ENCODE data around the gene PRKCA.

The PRKCA gene

GRCh38 chr17:66790501-66791061 is 488.2 kb downstream of the PRKCA start:
- no peak for DNase-seq

DNA sequence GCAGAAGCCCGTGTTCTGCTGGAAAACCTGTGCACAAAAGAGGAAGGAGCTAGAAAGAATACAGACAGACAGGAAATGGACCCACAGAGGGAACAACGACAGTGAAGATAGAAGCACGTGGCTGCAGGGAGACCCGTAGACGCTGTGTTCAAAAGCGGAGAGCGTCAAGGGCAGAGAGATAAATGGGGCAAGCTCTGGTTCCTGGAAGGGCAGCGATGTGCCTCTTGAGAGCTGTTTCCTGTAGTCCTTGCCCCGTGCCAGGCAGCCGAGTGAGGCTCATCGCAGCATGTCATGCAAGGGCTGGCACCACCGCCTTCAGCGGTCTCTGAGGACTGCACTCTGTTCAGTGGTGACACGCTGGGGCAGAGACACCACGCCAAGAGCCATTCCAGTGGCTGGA is 488.9 kb downstream of the PRKCA start:
- no peak for DNase-seq

GRCh38 chr17:66793814-66794213 is 491.4 kb downstream of the PRKCA start:
- no peak for DNase-seq

DNA sequence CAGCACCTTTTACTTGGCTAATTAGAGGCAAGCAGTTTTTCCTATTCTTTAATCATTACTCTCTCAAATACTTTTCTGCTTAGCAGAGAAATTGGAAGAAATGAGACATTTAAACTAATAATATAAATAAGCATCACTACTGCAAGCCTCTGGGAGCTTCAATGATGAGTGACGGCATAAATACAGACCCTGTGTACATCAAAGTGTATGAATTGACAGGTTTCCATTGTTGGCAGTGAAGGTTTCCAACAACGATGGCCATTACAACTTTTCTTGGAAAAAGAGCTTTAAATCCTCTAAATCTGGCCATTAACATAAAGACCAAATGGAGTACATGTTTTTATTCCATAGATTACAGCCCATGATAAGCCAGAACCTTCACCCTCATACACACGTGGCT is 493.1 kb downstream of the PRKCA start:
- DNase-seq: no peak

GRCh38 chr17:66799849-66800537 is 497.6 kb downstream of the PRKCA start:
- DNase-seq: peak; percentile 31

GRCh38 chr17:66803474-66803951 is 501.1 kb downstream of the PRKCA start:
- DNase-seq: no peak

GRCh38 chr17:66805567-66805966 is 503.2 kb downstream of the PRKCA start:
- no peak for DNase-seq

DNA sequence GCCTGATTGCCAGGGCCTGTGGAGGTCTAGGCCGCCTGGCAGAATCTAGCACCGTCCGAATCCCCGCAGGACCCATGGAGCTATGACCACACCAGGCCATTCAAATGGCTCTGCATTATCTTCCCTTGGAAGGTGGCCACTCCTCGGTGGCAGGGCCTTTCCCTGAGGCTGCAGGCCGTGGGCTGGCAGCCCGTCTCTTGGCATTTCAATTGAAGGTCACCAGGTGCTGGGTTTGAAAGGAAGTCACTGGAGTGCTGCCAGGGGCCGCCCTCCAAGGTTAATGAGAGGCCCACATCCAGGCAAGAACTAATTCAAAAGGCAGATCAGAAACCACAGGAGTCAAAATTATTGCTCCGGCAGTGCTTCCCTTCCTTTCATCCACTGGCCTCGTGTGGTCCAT is 504.8 kb downstream of the PRKCA start:
- DNase-seq: no peak

- DNase-seq: no peak
Measured at GRCh38 chr17:66809408-66809807, 507.0 kb downstream of the PRKCA start.

- no peak for DNase-seq
Measured at GRCh38 chr17:66810951-66811682, 508.7 kb downstream of the PRKCA start.

DNA sequence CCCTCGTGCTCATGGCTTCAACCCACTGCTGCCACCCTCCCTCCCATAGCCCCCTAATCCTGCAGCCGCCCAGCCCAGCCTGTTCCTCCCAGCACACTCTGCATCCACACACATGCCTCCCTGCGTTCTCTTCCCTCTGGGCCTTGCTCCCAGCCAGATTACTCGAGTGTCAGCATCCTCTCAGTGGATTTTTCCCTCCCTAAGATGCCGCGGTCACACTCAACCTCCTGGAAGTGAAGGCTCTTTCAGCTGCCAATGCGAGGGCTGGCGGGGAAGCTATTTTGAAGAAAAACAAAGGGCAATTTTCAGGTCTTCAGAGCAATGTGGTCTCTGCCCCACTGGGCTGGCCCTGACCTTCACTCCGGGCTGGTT is 509.3 kb downstream of the PRKCA start:
- DNase-seq: no peak

GRCh38 chr17:66812571-66812970 is 510.2 kb downstream of the PRKCA start:
- no peak for DNase-seq

DNA sequence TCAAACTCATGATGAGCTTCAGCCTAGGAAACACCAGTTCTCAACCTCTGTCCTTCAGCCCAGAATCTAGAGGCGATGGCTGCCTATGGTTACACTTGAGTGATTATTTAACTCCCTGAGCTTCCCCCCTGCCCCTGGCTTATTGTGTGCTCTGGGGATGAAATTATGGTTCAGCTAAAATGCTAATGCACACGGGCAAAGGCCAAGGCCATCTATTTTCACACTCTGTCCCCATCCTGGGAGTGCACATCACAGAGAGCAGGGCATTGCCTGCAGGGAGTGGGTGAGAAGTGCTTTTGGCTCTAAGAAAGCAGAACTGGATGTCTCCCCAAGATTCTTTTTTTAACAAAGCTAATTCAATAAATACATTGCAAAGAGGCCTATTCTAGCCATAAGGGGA is 510.9 kb downstream of the PRKCA start:
- no peak for DNase-seq

GRCh38 chr17:66814026-66814425 is 511.6 kb downstream of the PRKCA start:
- no peak for DNase-seq

GRCh38 chr17:66814570-66814969 is 512.2 kb downstream of the PRKCA start:
- no peak for DNase-seq

GRCh38 chr17:66817750-66818149 is 515.3 kb downstream of the PRKCA start:
- no peak for DNase-seq

DNA sequence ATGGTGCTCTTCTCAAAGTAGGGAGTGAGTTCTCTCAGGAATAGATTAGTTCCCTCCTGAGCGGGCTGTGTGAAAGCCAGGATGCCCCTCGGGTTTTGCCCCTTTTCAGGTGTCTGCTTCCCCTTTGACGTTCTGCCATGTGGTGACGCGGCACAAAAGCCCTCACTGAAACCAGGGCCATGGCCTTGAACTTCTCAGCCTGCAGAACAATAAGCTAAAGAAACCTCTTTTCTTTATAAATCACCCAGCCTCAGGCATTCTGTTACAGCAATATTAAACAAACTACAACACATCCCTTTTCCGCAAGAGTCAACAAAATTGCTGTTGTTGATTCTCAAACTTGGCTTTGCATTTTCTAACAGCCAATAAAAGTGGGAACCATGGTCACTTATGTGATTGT is 517.1 kb downstream of the PRKCA start:
- no peak for DNase-seq

DNA sequence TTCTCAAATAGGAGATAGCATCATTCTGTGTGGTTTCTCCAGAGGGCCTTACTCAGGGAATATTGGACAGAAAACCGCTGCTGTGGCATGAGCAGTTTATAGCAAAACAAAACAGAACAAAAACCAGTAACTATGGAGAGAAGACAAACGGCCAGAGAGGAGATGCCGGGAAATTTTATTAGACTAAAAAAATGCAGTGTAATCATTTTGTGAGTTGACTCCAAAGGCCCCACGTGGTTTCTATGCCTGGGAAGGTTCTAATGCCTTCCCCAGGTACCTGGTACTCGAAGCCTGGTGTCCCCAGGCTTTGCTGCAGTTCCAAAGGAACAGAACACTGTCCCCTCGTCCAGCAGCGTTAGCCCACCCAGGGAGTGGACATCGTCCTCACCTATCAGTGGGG is 519.6 kb downstream of the PRKCA start:
- no peak for DNase-seq

GRCh38 chr17:66826856-66827255 is 524.4 kb downstream of the PRKCA start:
- DNase-seq: no peak

GRCh38 chr17:66829386-66829864 is 527.0 kb downstream of the PRKCA start:
- DNase-seq: peak; percentile 1

DNA sequence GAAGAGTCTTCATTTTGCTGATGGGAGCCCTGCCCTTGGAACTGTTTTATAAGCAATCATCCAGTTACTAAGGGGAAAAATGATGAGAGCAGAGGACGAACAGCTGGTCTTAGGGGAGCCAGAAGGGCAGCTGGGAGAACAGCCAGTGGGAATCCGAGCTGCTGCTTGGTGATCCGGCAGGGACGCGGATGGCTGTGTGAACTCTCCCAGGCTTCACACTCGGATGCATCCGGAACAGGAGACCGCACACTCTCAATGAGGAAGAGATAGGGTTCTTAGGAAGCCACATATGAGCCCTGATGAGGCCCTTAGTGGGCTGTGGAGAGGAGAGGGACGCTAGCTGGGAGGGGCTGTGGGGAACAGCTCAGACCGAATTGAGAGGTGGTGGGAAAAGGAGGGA is 527.5 kb downstream of the PRKCA start:
- DNase-seq: no peak

- DNase-seq: no peak
Measured at GRCh38 chr17:66830451-66830850, 528.0 kb downstream of the PRKCA start.

- DNase-seq: no peak
Measured at GRCh38 chr17:66831383-66832210, 529.2 kb downstream of the PRKCA start.

Data from OCI-M1 (cell line).